Keratinocyte (primary cell): ENCODE measurements around the gene ARL15. TPM values are rescaled to one million over a fixed set of nuclear protein-coding genes. Genes with fewer than 3 reads are reported as not detected.

Experiments
- DNase-seq: peaks from one replicate; pipeline ENCODE4 v3.0.0-alpha.2; 2011; ENCODE audit warnings: low read depth, missing footprints, low spot score
- FAIRE-seq: peaks from 2 replicates; lab custom pipeline; 2011; peaks lifted over from hg19 to GRCh38; lab: Jason Lieb, UNC
- H2AFZ ChIP-seq: 2 replicates; pipeline ENCODE4 v1.6.0; 2012; ENCODE audit warnings: low read length, control low read depth, inconsistent platforms; ENCODE audit not compliant: control insufficient read depth
- H3K27ac ChIP-seq: 2 replicates; pipeline ENCODE4 v1.5.1; 2011; ENCODE audit warnings: low read length; ENCODE audit not compliant: control insufficient read depth, insufficient read depth
- H3K27me3 ChIP-seq: 3 replicates; pipeline ENCODE4 v1.6.0; 2011; ENCODE audit warnings: low read length; ENCODE audit not compliant: control insufficient read depth, insufficient read depth; ENCODE audit errors: extremely low read depth
- H3K36me3 ChIP-seq, 2 experiments: 2 replicates in 1 of 2; 3 replicates in 1 of 2; pipeline ENCODE4 v1.5.1; 2011; ENCODE audit warnings: low read length in 2 of 2, mild to moderate bottlenecking in 1 of 2; ENCODE audit not compliant: control insufficient read depth in 2 of 2, insufficient read depth in 2 of 2; ENCODE audit errors: extremely low read depth in 1 of 2
- H3K4me1 ChIP-seq: 3 replicates; pipeline ENCODE4 v1.5.1; 2011; ENCODE audit warnings: low read length; ENCODE audit not compliant: control insufficient read depth, insufficient read depth; ENCODE audit errors: extremely low read depth
- H3K4me2 ChIP-seq: 3 replicates; pipeline ENCODE4 v1.6.0; 2011; ENCODE audit warnings: low read depth, low read length; ENCODE audit not compliant: control insufficient read depth, insufficient read depth; ENCODE audit errors: extremely low read depth
- H3K4me3 ChIP-seq, 3 experiments: fragments of 200-600 bp in 1 of 3; sonication (generic) in 1 of 3; 2 replicates in 2 of 3; 3 replicates in 1 of 3; pipeline ENCODE4 v1.5.1; 2011 to 2016; ENCODE audit warnings: low read length in 3 of 3, mild to moderate bottlenecking in 3 of 3, control low read depth in 2 of 3, inconsistent platforms in 1 of 3, low read depth in 1 of 3, mixed read lengths in 1 of 3, mixed run types in 1 of 3, moderate library complexity in 1 of 3; ENCODE audit not compliant: control insufficient read depth in 2 of 3, insufficient read depth in 2 of 3; ENCODE audit errors: extremely low read depth in 1 of 3
- H3K79me2 ChIP-seq: 2 replicates; pipeline ENCODE4 v1.6.0; 2012; ENCODE audit warnings: low read length; ENCODE audit not compliant: control insufficient read depth, insufficient read depth
- H3K9ac ChIP-seq: 3 replicates; pipeline ENCODE4 v1.6.0; 2011; ENCODE audit warnings: low read length; ENCODE audit not compliant: control insufficient read depth, insufficient read depth; ENCODE audit errors: extremely low read depth
- H3K9me1 ChIP-seq: 3 replicates; pipeline ENCODE4 v1.6.0; 2011; ENCODE audit warnings: low read length; ENCODE audit not compliant: control insufficient read depth, insufficient read depth; ENCODE audit errors: extremely low read depth
- H3K9me3 ChIP-seq: 2 replicates; pipeline ENCODE4 v1.5.1; 2012; ENCODE audit warnings: low read depth, low read length; ENCODE audit not compliant: control insufficient read depth
- H4K20me1 ChIP-seq: 3 replicates; pipeline ENCODE4 v1.6.0; 2011; ENCODE audit warnings: low read length; ENCODE audit not compliant: control insufficient read depth, insufficient read depth; ENCODE audit errors: extremely low read depth
- EZH2 ChIP-seq: IDR thresholded peaks from one replicate; pipeline ENCODE4 v1.6.1; 2012; ENCODE audit warnings: inconsistent platforms, mild to moderate bottlenecking, low read length, moderate library complexity
- dilution Hi-C: fragments of 300-500 bp; cut with MboI; formaldehyde crosslinking; loops from one replicate; pipeline ENCODE4 v1.7.0; 2020; ENCODE audit warnings: low sequenced_read_pairs; ENCODE audit not compliant: extremely low pct_ligation_motif_present
- polyA plus RNA-seq, 5 experiments: library from polyadenylated mRNA; depleted of rRNA in 3 of 5; stranded (reverse) in 3 of 5; stranded (forward) in 1 of 5; unstranded in 1 of 5; fragments of >200 nt; gene quantifications; 1 replicate in 1 of 5; 2 replicates in 3 of 5; 3 replicates in 1 of 5; pipeline versions ENCODE4 v1.2.1 to v1.2.3, GENCODE V29; 2011 to 2012; ENCODE audit warnings: missing spikeins in 2 of 5, low read depth in 1 of 5, low replicate concordance in 1 of 5
- TF ChIP-seq, protein P1 (sequence below), 3 experiments: IDR thresholded peaks in 1 of 3; conservative IDR thresholded peaks in 1 of 3; optimal IDR thresholded peaks in 1 of 3; 2 replicates in 2 of 3; 3 replicates in 1 of 3; pipeline versions ENCODE3 to v1.5.1; 2011; ENCODE audit warnings: low read length in 3 of 3, mild to moderate bottlenecking in 3 of 3, moderate library complexity in 2 of 3, control low read depth in 1 of 3, inconsistent platforms in 1 of 3; ENCODE audit not compliant: insufficient read depth in 2 of 3; ENCODE audit errors: extremely low read depth in 1 of 3

Gene ARL15
- polyA plus RNA-seq, 1 donor (not counting 4 experiments of a cell fraction or from before 2014, with no cell fraction given), result 19.7 TPM

DNA sequence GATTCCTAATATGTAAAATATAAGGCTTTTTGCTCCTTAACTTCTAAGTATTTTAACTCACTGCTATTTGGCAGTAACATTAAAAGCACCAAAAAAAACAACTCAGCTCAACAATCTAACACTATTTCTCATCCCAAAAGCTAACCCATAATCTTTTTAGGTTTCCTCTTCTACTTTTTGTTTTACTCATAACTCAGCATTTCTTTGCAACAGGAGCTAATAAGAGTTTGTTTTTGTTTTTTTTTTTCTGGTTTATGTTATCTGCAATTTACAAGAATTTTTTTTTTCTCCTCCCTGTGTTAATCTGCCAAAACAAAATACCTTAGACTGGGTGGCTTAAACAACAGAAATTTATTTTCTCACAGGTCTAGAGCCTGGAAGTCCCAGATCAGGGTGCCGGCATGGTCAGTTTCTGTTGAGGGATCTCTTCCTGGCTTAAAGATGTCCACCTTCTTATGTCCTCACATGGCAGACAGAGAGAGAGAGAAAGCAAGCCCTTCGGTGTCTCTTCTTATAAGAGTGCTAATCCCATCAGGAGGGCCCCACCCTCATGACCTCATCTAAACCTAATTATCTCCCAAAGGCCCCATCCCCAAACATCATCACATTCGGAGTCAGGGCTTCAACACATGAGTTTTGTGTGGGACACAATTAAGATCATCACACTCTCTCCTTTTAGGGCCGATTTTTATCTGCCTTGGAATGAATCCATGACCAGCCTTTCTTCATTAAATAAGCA is 31.2 kb downstream of the ARL15 start:
- Histone ChIP-seq H3K27me3 (no peaks in the 10 kb centered on the region), H3K4me3 (no peak overlapping the region), H3K9me1 (no peaks in the 10 kb centered on the region), H4K20me1 (no peaks in the 10 kb centered on the region), H2AFZ (no peak overlapping the region), H3K9ac (no peak overlapping the region), H3K79me2 (no peaks in the 10 kb centered on the region), H3K4me1 (no peaks in the 10 kb centered on the region), H3K27ac (no peak overlapping the region), H3K4me2 (no peak overlapping the region), H3K9me3 (no peaks in the 10 kb centered on the region), H3K36me3 (no peaks in the 10 kb centered on the region)
- TF ChIP-seq, protein P1, sequence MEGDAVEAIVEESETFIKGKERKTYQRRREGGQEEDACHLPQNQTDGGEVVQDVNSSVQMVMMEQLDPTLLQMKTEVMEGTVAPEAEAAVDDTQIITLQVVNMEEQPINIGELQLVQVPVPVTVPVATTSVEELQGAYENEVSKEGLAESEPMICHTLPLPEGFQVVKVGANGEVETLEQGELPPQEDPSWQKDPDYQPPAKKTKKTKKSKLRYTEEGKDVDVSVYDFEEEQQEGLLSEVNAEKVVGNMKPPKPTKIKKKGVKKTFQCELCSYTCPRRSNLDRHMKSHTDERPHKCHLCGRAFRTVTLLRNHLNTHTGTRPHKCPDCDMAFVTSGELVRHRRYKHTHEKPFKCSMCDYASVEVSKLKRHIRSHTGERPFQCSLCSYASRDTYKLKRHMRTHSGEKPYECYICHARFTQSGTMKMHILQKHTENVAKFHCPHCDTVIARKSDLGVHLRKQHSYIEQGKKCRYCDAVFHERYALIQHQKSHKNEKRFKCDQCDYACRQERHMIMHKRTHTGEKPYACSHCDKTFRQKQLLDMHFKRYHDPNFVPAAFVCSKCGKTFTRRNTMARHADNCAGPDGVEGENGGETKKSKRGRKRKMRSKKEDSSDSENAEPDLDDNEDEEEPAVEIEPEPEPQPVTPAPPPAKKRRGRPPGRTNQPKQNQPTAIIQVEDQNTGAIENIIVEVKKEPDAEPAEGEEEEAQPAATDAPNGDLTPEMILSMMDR (optimal IDR thresholded peaks at IDR 0.05 in 1 of 3, IDR thresholded peaks at IDR 0.05 in 1 of 3, conservative IDR thresholded peaks at IDR 0.05 in 1 of 3; ENCODE audit: extremely low read depth in 1 of 3, insufficient read depth in 2 of 3, low read length in 3 of 3), result no peak
- no peak for TF ChIP-seq EZH2
- dilution Hi-C loops, result no loop called here
- FAIRE-seq (no peak), DNase-seq (no peak)

DNA sequence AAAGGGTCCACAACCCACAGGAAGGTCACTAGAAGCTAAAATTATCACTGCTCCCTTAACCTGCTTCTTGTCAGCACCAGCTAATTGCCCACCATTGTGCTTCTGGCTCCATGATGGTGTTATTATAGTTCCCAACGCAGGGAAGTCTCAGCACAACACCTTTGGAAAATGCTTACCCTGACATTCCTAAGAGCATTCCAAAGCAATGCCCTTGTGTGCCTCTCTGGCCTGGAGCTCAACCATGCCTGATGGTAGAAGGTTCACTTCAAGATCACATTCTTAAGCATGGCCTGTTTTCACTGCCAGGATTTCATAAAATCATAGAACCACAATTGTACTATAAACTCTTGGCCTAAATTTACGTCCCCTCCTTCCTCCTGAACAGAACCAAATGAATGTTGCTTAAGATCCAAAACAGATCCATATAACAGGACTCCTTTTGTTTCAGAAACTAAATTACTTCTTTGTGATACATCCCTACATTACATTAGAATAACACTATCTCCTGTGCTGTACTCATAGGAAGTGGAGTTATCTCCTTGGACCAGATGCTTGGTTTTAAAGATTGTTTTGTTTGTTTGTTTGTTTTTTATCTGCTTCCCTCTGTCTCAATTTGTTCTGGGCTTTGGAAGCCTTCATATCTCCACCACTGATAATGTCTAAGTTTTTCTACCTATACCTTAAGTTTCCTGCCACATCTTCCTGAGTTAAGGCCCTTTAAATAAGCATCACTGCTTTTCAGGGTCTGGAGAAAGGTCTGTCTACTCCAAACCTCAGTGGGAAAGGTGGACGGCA is 32.1 kb downstream of the ARL15 start:
- no peaks in the 10 kb centered on the region for H3K36me3 ChIP-seq
- H3K27ac ChIP-seq, result no peak overlapping the region
- no peak for TF ChIP-seq EZH2
- TF ChIP-seq, protein P1 (optimal IDR thresholded peaks at IDR 0.05 in 1 of 3, IDR thresholded peaks at IDR 0.05 in 1 of 3, conservative IDR thresholded peaks at IDR 0.05 in 1 of 3; ENCODE audit: extremely low read depth in 1 of 3, insufficient read depth in 2 of 3, low read length in 3 of 3), result no peak
- H3K79me2 ChIP-seq, result no peaks in the 10 kb centered on the region
- H3K9me1 ChIP-seq, result no peaks in the 10 kb centered on the region
- no peaks in the 10 kb centered on the region for H4K20me1 ChIP-seq
- no peak overlapping the region for H3K9ac ChIP-seq
- no peak overlapping the region for H2AFZ ChIP-seq
- no peak overlapping the region for H3K4me3 ChIP-seq
- H3K9me3 ChIP-seq, result no peaks in the 10 kb centered on the region
- no peak for FAIRE-seq
- no peaks in the 10 kb centered on the region for H3K27me3 ChIP-seq
- no peak overlapping the region for H3K4me2 ChIP-seq
- DNase-seq, result no peak
- dilution Hi-C loops, result no loop called here
- H3K4me1 ChIP-seq, result no peaks in the 10 kb centered on the region
